HG03457 (cell line): ENCODE data around the gene PLPP7.

Experiments used
- ATAC-seq: cut with Tn5 transposase; IDR thresholded peaks from one replicate; pipeline ENCODE4 v1.9.1; 2021; ENCODE audit warnings: moderate number of reproducible peaks; ENCODE audit not compliant: unreplicated experiment

Gene PLPP7

GRCh38 chr9:131302244-131303075 lies 12.9 kb downstream of the PLPP7 start:
- ATAC-seq, result no peak

DNA sequence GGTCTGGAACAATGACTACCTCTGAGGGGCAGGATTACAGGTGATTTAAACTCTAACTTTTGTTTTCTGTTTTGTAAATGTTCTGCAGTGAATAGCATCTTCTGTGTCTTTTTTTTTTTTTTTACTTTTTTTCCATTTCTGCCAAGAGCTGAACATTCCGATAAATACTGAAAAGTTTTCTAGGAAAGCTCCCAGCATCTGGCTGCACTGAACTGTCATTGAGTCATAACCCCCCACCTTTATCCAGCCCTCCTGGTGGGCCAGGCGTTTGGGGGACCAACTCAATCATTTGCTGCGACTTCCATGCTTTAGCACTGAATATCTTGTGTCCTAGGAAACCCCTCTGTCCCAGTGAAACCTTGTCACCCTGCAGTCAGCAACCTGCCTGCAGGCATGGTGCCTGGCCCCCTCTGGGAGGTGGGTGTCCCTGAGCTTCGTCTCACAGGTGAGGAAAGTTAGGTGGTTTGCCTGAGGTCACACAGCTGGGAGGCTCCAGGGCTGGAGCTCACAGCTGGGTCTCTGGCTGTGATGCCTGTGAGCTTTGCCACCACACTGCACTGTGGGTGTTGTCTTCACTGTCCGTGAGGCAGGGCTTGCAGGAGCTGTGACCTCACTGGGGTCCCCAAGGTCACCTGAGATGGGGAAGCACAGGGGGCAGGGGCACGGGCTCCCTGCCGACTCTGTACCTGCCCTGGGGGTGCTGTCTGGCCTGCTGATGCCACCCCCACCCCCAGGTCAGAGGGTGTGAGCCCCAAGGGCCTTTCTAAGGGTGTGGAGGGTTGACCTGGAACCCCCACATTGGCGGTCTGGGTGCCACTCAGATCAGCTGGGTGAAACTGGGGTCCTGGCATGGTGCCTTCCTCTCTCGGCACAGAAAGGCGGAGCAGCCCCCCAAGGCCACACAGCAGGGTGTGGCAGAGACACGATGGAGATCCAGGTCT lies 14.1 kb downstream of the PLPP7 start:
- ATAC-seq, result no peak

- no peak for ATAC-seq
These were observed 15.3 kb downstream of the PLPP7 start for GRCh38 chr9:131304676-131305355.

DNA sequence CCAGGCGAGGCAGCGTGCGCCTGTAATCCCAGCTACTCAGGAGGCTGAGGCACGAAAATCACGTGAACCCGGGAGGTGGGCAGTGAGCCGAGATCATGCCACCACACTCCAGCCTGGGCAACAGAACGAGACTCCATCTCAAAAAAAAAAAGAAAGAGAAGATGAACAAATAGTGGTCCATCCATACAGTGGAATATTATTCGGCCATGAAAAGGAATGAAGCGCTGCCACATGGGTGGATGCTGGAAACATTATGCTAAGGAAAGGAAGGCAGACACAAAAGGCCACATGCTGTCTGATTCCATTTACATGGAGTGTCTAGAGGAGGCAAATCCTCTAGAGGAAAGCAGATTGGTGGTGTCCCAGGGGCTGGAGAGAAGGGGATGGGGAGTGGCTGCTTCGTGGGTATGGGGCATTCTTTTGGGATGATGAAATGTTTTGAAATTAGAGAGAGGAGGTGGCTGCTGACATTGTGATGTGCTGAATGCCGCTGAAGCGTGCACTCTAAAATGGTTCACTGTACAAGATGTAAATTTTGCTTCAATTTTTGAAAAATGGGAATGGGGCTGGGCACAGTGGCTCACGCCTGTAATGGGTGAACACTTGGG lies 17.0 kb downstream of the PLPP7 start:
- ATAC-seq, result no peak

DNA sequence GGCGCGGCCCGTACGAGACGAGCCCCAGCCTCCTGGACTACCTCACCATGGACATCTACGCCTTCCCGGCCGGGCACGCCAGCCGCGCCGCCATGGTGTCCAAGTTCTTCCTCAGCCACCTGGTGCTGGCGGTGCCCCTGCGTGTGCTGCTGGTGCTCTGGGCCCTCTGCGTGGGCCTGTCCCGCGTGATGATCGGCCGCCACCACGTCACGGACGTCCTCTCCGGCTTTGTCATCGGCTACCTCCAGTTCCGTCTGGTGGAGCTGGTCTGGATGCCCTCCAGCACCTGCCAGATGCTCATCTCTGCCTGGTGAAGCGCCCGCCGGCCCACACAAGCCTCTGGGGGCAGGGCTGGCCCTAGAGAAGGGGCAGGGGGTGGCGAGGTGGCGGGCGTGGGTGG lies 18.5 kb downstream of the PLPP7 start:
- no peak for ATAC-seq

DNA sequence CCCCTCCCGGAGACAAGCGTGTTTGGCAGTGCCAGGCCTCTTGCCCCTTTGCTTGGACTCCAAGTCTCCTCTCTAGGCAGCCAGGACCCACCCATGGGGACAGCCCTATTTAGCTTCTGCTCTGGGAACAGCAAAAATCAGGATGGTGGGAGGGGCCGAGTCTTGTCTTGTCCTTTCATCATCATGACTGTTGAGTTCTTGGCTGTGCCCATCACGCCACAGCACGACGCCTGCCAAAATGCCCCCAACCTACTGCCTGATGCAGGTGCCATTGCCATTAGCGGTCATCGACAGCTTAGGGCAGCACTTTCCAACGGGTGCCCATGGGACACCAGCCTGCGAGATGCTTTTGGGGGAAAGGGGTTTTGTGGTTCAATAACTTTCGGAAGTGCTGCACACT lies 18.9 kb downstream of the PLPP7 start:
- no peak for ATAC-seq

- ATAC-seq, result no peak
These were observed 19.5 kb downstream of the PLPP7 start for GRCh38 chr9:131308906-131309529.

DNA sequence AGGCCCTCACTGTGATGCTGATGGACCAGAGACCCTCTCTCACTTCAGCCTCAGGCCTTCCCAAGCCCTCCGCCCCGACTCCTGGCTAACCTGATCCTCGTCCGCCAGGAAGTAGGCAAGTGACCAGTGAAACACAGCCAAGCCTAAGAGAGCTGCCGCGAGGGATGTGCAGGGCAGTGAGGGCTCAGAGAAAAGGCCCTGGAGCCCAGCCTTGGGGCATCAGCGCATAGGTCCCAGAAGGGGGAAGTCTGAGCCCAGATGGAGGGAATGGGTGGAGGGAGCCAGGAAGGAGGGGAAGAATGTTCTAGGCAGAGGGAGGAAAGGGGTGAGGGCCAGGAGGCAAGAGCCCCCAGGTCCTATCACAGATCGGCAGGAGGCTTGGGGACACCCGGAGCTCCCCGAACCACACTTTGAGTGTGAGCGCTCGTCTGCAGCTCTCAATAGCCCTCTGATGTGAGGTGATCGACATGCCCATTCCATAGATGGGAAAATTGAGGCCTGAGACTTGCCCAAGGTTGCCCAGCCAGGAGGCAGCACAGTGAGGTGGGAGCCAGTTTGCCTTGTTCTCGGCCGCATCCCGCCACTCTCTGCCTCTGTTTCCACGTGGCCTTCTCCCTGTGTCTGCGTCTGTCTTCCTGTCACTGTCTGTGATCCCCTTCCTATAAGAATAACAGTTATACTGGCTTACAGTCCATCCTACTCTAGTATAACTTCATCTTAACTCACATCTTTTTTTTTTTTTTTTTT lies 20.2 kb downstream of the PLPP7 start:
- no peak for ATAC-seq

DNA sequence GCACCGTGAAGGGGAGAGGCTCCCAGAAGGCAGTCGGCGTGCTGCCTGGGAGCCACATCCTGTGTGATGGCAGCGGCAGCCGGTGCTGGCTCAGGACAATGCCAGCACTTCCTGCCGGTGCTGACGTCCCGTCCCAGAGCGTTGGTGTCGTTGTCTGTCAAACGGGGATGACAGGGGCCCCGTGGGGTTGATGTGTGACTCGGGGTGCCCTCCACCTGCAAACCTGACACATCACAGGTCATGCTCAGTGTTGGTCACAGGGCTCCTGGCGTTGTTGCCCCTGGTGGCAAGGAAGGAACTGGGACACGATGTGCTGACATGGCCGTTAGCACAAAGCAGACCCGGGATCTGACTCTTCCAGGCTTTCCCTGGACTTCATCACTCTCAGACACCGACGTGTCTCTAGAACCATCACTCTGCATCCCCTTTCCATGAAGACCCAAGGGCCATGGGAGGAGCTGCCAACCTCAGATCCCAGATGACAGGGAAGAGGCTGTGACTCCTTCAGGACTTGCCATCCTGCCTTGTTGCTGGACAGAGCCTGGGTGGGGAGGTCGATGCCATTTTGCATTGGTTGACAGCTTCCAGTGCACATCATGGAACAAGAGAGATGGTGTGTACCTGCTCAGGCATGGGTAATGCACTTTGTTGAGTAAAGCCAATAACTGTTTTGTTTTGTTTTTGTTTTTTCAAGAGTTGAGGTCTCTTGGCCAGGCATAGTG lies 21.5 kb downstream of the PLPP7 start:
- no peak for ATAC-seq

GRCh38 chr9:131312246-131312645 lies 22.7 kb downstream of the PLPP7 start:
- no peak for ATAC-seq

DNA sequence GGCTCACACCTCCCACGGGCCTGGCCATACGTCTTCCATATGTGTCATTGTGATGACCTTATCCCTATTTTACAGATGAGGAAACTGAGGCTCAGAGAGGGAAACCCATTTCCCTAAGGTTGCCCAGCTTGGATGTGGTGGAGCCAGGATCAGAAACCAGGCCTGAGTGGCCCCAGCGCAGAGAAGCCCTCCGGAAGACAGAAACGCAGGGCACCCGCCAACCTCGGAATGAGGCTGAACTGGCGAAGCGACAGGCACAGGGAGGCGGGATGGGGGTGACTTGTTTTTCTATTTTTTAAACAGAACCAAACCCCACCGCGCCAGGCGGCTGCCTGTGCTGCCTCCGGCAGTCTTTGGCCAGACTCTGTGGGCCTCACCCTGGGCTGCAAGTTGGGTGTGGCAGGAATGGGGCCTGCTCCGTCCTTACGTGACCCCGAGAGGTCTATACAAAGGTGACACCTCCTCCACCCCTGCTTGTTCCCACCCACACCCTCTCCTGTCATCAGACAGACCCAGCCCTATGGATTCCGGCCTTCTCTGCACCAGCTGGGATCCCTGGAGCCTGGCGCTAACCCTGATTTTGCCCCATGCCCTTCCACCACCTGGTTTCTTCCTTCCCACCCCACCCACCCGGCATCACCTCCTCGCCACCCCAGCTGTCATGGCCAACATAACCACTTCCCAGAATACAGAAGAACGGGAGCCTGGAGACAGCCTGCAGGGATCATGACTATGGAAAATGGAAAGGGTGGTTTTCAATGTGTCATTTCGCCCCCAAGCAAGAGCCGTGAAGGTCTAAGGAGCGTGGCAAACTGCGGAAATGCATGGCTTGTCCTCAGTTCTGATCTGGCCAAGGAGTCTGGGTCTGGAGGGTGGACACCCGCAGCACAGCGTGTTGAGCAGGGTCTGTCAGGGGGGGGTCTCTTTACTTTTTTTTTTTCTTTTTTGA lies 23.6 kb downstream of the PLPP7 start:
- no peak for ATAC-seq

DNA sequence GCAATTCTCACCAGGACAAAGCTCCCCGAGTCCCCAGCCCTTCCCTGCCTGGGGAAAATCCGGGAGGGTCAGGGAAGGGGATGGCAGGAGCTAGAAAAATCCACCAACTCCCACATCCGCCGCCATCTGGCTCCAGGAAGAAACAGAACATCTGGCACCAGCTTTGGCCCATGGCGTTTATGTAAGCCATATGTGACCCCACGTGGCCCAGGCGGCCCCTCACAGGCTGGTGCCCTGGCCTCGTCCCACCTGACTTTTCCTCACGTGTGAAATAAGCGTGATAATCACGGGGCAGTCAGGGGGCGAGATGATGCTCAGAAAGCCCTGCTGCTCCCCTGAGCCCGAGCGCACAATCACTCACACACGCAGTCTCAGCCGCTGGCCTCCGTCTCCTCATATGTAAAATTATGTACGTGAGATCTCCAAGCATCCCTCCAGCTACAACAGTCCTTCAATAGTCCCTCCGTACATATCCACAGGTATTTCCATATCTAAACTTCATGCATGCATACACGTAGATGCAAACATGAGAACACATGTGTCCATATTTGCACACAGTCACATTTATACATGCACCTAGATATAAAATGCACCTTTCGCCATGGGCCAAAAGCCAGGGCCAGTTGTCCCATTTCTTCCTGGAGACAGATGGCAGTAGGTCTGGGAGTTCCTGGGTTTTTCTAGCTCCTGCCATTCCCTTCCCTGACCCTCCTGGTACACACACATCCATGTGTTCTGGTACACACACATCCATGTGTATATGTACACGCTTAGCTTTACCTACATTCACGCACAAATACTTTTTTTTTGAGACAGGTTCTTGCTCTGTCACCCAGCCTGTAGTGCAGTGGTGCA lies 28.9 kb downstream of the PLPP7 start:
- no peak for ATAC-seq

- ATAC-seq, result no peak
These were observed 30.0 kb downstream of the PLPP7 start for GRCh38 chr9:131319486-131319885.

- no peak for ATAC-seq
These were observed 30.6 kb downstream of the PLPP7 start for GRCh38 chr9:131320031-131320685.

GRCh38 chr9:131323629-131324028 lies 34.1 kb downstream of the PLPP7 start:
- no peak for ATAC-seq
